Peyer's patch (tissue), 4 donors: ENCODE results near the gene POU2F2.

ENCODE experiments used
- CTCF ChIP-seq, 6 experiments: fragments of 450-650 bp in 4 of 6; fragments of 200-600 bp in 2 of 6; sonication (generic) in 1 of 6; IDR thresholded peaks; one replicate each; pipeline ENCODE4 v1.5.1; 2017 to 2019; ENCODE audit warnings: antibody characterized with exemption in 6 of 6, mild to moderate bottlenecking in 3 of 6, moderate library complexity in 1 of 6
- POLR2A ChIP-seq, 2 donors: fragments of 450-650 bp; IDR thresholded peaks; one replicate each; pipeline ENCODE4 v1.5.1; 2017; ENCODE audit warnings: antibody characterized with exemption in 2 of 2, mild to moderate bottlenecking in 2 of 2, moderate library complexity in 2 of 2

GRCh38 chr19:42121656-42122069, 10.6 kb downstream of the POU2F2 start:
- TF ChIP-seq POLR2A (IDR thresholded peaks at IDR 0.05), result no peak
- no peak for TF ChIP-seq CTCF (IDR thresholded peaks at IDR 0.05)
